GM21515 (cell line): ENCODE data around the gene RPTOR.

Experiments used
- ATAC-seq: cut with Tn5 transposase; IDR thresholded peaks from one replicate; pipeline ENCODE4 v1.9.1; 2021; ENCODE audit not compliant: unreplicated experiment

Gene RPTOR

GRCh38 chr17:80931421-80932265 lies 387.0 kb downstream of the RPTOR start:
- ATAC-seq, result no peak

GRCh38 chr17:80935526-80935925 lies 390.9 kb downstream of the RPTOR start:
- ATAC-seq, result no peak

GRCh38 chr17:80936218-80936617 lies 391.6 kb downstream of the RPTOR start:
- no peak for ATAC-seq

- no peak for ATAC-seq
These were observed 392.1 kb downstream of the RPTOR start for GRCh38 chr17:80936723-80937122.

- ATAC-seq, result no peak
These were observed 393.1 kb downstream of the RPTOR start for GRCh38 chr17:80937462-80938381.

GRCh38 chr17:80938556-80938955 lies 393.9 kb downstream of the RPTOR start:
- no peak for ATAC-seq

- no peak for ATAC-seq
These were observed 394.8 kb downstream of the RPTOR start for GRCh38 chr17:80939151-80940145.

- no peak for ATAC-seq
These were observed 395.8 kb downstream of the RPTOR start for GRCh38 chr17:80940171-80941123.

GRCh38 chr17:80941171-80941570 lies 396.5 kb downstream of the RPTOR start:
- ATAC-seq, result no peak

GRCh38 chr17:80941743-80942422 lies 397.2 kb downstream of the RPTOR start:
- ATAC-seq, result no peak

GRCh38 chr17:80942423-80943345 lies 398.0 kb downstream of the RPTOR start:
- ATAC-seq, result no peak

GRCh38 chr17:80943346-80944145 lies 398.9 kb downstream of the RPTOR start:
- no peak for ATAC-seq

GRCh38 chr17:80944326-80944725 lies 399.7 kb downstream of the RPTOR start:
- no peak for ATAC-seq

GRCh38 chr17:80945736-80946135 lies 401.1 kb downstream of the RPTOR start:
- no peak for ATAC-seq

GRCh38 chr17:80946449-80946848 lies 401.8 kb downstream of the RPTOR start:
- ATAC-seq, result no peak

- ATAC-seq, result no peak
These were observed 402.7 kb downstream of the RPTOR start for GRCh38 chr17:80947200-80947940.
